HCT116 (cell line): Measurements from ENCODE around the gene VPS39. TPM values are rescaled to one million over a fixed set of nuclear protein-coding genes. Genes with fewer than 3 reads are reported as not detected.

Experiments
- ATAC-seq: fragments of 200-7000 bp; cut with Tn5 transposase; 2 replicates; pipeline ENCODE4 v1.9.1; 2020; ENCODE audit warnings: mild to moderate bottlenecking, moderate library complexity
- BruUV-seq: library from RNA; stranded (reverse); fragments of 400-500 nt; replicated peaks from 2 replicates; lab custom pipeline; 2021; lab: Mats Ljungman, UMichigan
- CTCF ChIA-PET: fragments of 300-600 bp; sonication (Branson Sonifier 250); formaldehyde crosslinking; loops from one replicate; lab custom pipeline; 2021; ENCODE audit warnings: antibody characterized with exemption; lab: Charles Lee
- POLR2A ChIA-PET: fragments of 300-600, 350-600 bp; sonication (Branson Sonifier 250); formaldehyde crosslinking; loops from one replicate; lab custom pipeline; 2021; ENCODE audit warnings: antibody characterized with exemption; lab: Charles Lee
- RAD21 ChIA-PET, 2 experiments: fragments of 300-600 bp; sonication (Branson Sonifier 250); formaldehyde crosslinking; loops; one replicate each; lab custom pipeline; 2023; ENCODE audit warnings: low total read pairs in 2 of 2; ENCODE audit not compliant: uncharacterized antibody in 2 of 2, unreplicated experiment in 2 of 2, low non-redundant PET in 1 of 2; lab: Charles Lee
- DNase-seq: peaks from one replicate; pipeline ENCODE4 v3.0.0-alpha.2; 2010; ENCODE audit warnings: low read depth, low spot score
- H2AFZ ChIP-seq: fragments of 200-600 bp; shearing (Covaris generic), sonication (generic); 2 replicates; pipeline ENCODE4 v1.6.1; 2017; ENCODE audit warnings: low read depth, mixed run types, mixed read lengths, antibody characterized with exemption, low read length; ENCODE audit not compliant: poor library complexity, severe bottlenecking
- H3K27ac ChIP-seq: 2 replicates; pipeline ENCODE4 v1.5.1; 2012; ENCODE audit warnings: low read depth, low read length
- H3K27me3 ChIP-seq: fragments of 200-600 bp; sonication (generic); 2 replicates; pipeline ENCODE4 v1.6.1; 2016; ENCODE audit warnings: mixed run types, low read length, mixed read lengths; ENCODE audit not compliant: insufficient read depth
- H3K36me3 ChIP-seq, 2 experiments: fragments of 200-500 bp in 1 of 2; fragments of 200-600 bp in 1 of 2; sonication (Bioruptor generic) in 1 of 2; sonication (generic) in 1 of 2; 2 replicates each; pipeline versions ENCODE4 v1.5.1 to v1.6.1; 2014 to 2016; ENCODE audit warnings: low read length in 2 of 2, inconsistent platforms in 1 of 2, mixed read lengths in 1 of 2, mixed run types in 1 of 2; ENCODE audit not compliant: insufficient read depth in 2 of 2, control insufficient read depth in 1 of 2
- H3K4me1 ChIP-seq, 2 experiments: fragments of 200-600 bp in 1 of 2; sonication (generic) in 1 of 2; 2 replicates each; pipeline versions ENCODE4 v1.5.1 to v1.6.1; 2012 to 2017; ENCODE audit warnings: low read length in 2 of 2, inconsistent platforms in 1 of 2, mild to moderate bottlenecking in 1 of 2, mixed read lengths in 1 of 2, mixed run types in 1 of 2, moderate library complexity in 1 of 2; ENCODE audit not compliant: insufficient read depth in 2 of 2, control insufficient read depth in 1 of 2
- H3K4me2 ChIP-seq: fragments of 200-600 bp; sonication (generic); 2 replicates; pipeline ENCODE4 v1.6.1; 2017; ENCODE audit warnings: mixed run types, low read length, mixed read lengths
- H3K4me3 ChIP-seq, 2 experiments: fragments of 200-600 bp in 1 of 2; sonication (generic) in 1 of 2; replicated peaks in 1 of 2; 2 replicates each; pipeline ENCODE4 v1.5.1; 2011 to 2016; ENCODE audit warnings: low read length in 2 of 2, control low read depth in 1 of 2, low read depth in 1 of 2, mild to moderate bottlenecking in 1 of 2, mixed read lengths in 1 of 2, mixed run types in 1 of 2
- H3K79me2 ChIP-seq: fragments of 200-600 bp; sonication (generic); 2 replicates; pipeline ENCODE4 v1.6.1; 2017; ENCODE audit warnings: mild to moderate bottlenecking, mixed run types, low read length, moderate library complexity, mixed read lengths; ENCODE audit not compliant: insufficient read depth
- H3K9ac ChIP-seq: fragments of 200-600 bp; sonication (generic); 2 replicates; pipeline ENCODE4 v1.6.1; 2016; ENCODE audit warnings: low read length, mixed read lengths
- H3K9me2 ChIP-seq: fragments of 200-600 bp; sonication (generic), shearing (Covaris generic); 2 replicates; pipeline ENCODE4 v1.6.1; 2017; ENCODE audit warnings: mixed run types, mild to moderate bottlenecking, moderate library complexity; ENCODE audit not compliant: insufficient read depth
- H3K9me3 ChIP-seq, 2 experiments: fragments of 200-500 bp in 1 of 2; fragments of 200-600 bp in 1 of 2; sonication (Bioruptor generic) in 1 of 2; sonication (generic) in 1 of 2; 2 replicates each; pipeline ENCODE4 v1.6.1; 2014 to 2017; ENCODE audit warnings: low read length in 2 of 2, mixed read lengths in 2 of 2, inconsistent platforms in 1 of 2, low read depth in 1 of 2, mild to moderate bottlenecking in 1 of 2, mixed run types in 1 of 2, moderate library complexity in 1 of 2; ENCODE audit not compliant: control insufficient read depth in 1 of 2, insufficient read depth in 1 of 2
- H4K20me1 ChIP-seq: fragments of 200-600 bp; sonication (generic), shearing (Covaris generic); 2 replicates; pipeline ENCODE4 v1.6.1; 2017; ENCODE audit warnings: mixed run types, mild to moderate bottlenecking, moderate library complexity; ENCODE audit not compliant: insufficient read depth
- CEBPB ChIP-seq: IDR thresholded peaks from 2 replicates; pipeline ENCODE4 v1.6.1; 2012; ENCODE audit warnings: low read depth
- CTCF ChIP-seq, 3 experiments: fragments of 200-600 bp in 1 of 3; sonication (generic) in 1 of 3; IDR thresholded peaks in 2 of 3; conservative IDR thresholded peaks in 1 of 3; 2 replicates each; pipeline ENCODE4 v1.5.1; 2012 to 2017; ENCODE audit warnings: low read depth in 2 of 3, low read length in 2 of 3, antibody characterized with exemption in 1 of 3, borderline replicate concordance in 1 of 3, control low read depth in 1 of 3, mild to moderate bottlenecking in 1 of 3, mixed read lengths in 1 of 3, mixed run types in 1 of 3, moderate library complexity in 1 of 3; ENCODE audit not compliant: insufficient read depth in 1 of 3
- EGR1 ChIP-seq: IDR thresholded peaks from 2 replicates; pipeline ENCODE4 v1.6.1; 2012; ENCODE audit warnings: low read depth
- ELF1 ChIP-seq: IDR thresholded peaks from 2 replicates; pipeline ENCODE4 v1.6.1; 2012; ENCODE audit warnings: low read depth, borderline replicate concordance
- EZH2 ChIP-seq: fragments of 200-600 bp; sonication (generic); IDR thresholded peaks from 2 replicates; pipeline ENCODE4 v1.6.1; 2017; ENCODE audit warnings: antibody characterized with exemption, mixed run types
- EZH2phosphoT487 ChIP-seq: fragments of 200-600 bp; IDR thresholded peaks from 2 replicates; pipeline ENCODE4 v1.6.1; 2018; ENCODE audit warnings: antibody characterized with exemption, borderline replicate concordance
- RAD21 ChIP-seq: IDR thresholded peaks from 2 replicates; pipeline ENCODE4 v1.6.1; 2012; ENCODE audit warnings: low read depth, mild to moderate bottlenecking
- REST ChIP-seq: IDR thresholded peaks from 2 replicates; pipeline ENCODE4 v1.6.1; 2012; ENCODE audit warnings: low read depth
- SP1 ChIP-seq: IDR thresholded peaks from 2 replicates; pipeline ENCODE4 v1.6.1; 2012; ENCODE audit warnings: low read depth
- SRF ChIP-seq: IDR thresholded peaks from 2 replicates; pipeline ENCODE4 v1.6.1; 2012; ENCODE audit warnings: low read depth
- TCF7L2 ChIP-seq: IDR thresholded peaks from 2 replicates; pipeline ENCODE4 v1.7.0; 2011; ENCODE audit warnings: borderline replicate concordance, inconsistent platforms; ENCODE audit not compliant: insufficient read depth, insufficient read length; ENCODE audit errors: extremely low read depth
- YY1 ChIP-seq: IDR thresholded peaks from 2 replicates; pipeline ENCODE4 v1.6.1; 2011; ENCODE audit warnings: low read length, low read depth, moderate library complexity, mild to moderate bottlenecking; ENCODE audit not compliant: insufficient replicate concordance; ENCODE audit errors: extremely low read depth
- ZFX ChIP-seq: fragments of 450-650 bp; IDR thresholded peaks from 2 replicates; pipeline ENCODE4 v1.6.1; 2017
- intact Hi-C: fragments of 100-400 bp; cut with micrococcal nuclease; formaldehyde crosslinking; loops from 2 replicates; pipeline ENCODE4 v1.10.0; 2022
- total RNA-seq: library from RNA; stranded (reverse); gene quantifications from one replicate; pipeline ENCODE4 v1.2.1, GENCODE V29; 2021; ENCODE audit not compliant: unreplicated experiment

VPS39 gene
- total RNA-seq, 1 experiment from 2014 or later = 40.1 TPM

GRCh38 chr15:42184736-42185135 is 23.4 kb downstream of the VPS39 start:
- no TSS peak for BruUV-seq
- DNase-seq (no peak), ATAC-seq (no peak)
- no peaks in the 10 kb centered on the region for H3K79me2 ChIP-seq
- peaks cover 11 to 23% of the 10 kb centered on the region in 2 experiments; a peak in 3 of 4 replicates for H3K36me3 ChIP-seq
- no peaks in the 10 kb centered on the region for H3K4me1 ChIP-seq
- CTCF ChIA-PET = no interaction called here
- RAD21 ChIA-PET = no interaction called here
- H3K4me2 ChIP-seq = no peak overlapping the region
- H3K9me2 ChIP-seq = no peaks in the 10 kb centered on the region
- H3K9me3 ChIP-seq = no peaks in the 10 kb centered on the region
- H2AFZ ChIP-seq = no peak overlapping the region
- H4K20me1 ChIP-seq = no peaks in the 10 kb centered on the region
- H3K27me3 ChIP-seq = no peaks in the 10 kb centered on the region
- H3K9ac ChIP-seq = no peak overlapping the region
- TF ChIP-seq SRF (no peak), CEBPB (no peak), EGR1 (no peak), TCF7L2 (no peak), YY1 (no peak), REST (no peak), ELF1 (no peak), RAD21 (no peak), EZH2phosphoT487 (no peak), EZH2 (no peak), ZFX (no peak), SP1 (no peak), CTCF (IDR thresholded peaks at IDR 0.05 in 2 of 3, conservative IDR thresholded peaks at IDR 0.05 in 1 of 3; ENCODE audit: borderline replicate concordance in 1 of 3, insufficient read depth in 1 of 3, low read depth in 2 of 3, low read length in 2 of 3) (no peak)
- no peak overlapping the region for H3K4me3 ChIP-seq
- intact Hi-C loops = no loop called here
- POLR2A ChIA-PET = no interaction called here
- H3K27ac ChIP-seq = no peak overlapping the region
